Mucosa of rectum (tissue), 2 donors: Measurements from ENCODE around the gene KLK6.

ENCODE experiments used
- H3K27ac ChIP-seq, 2 donors: one replicate each; pipeline ENCODE4 v1.7.0; 2013; ENCODE audit warnings: inconsistent platforms in 2 of 2, low read depth in 2 of 2, low read length in 2 of 2
- H3K27me3 ChIP-seq, 2 donors: one replicate each; pipeline ENCODE4 v1.7.0; 2013; ENCODE audit warnings: low read length in 2 of 2; ENCODE audit not compliant: control insufficient read depth in 2 of 2, insufficient read depth in 2 of 2
- H3K36me3 ChIP-seq, 2 donors: one replicate each; pipeline ENCODE4 v1.7.0; 2013; ENCODE audit warnings: low read length in 2 of 2; ENCODE audit not compliant: control insufficient read depth in 2 of 2, insufficient read depth in 2 of 2
- H3K4me1 ChIP-seq, 2 donors: one replicate each; pipeline ENCODE4 v1.7.0; 2013; ENCODE audit warnings: low read length in 2 of 2, mild to moderate bottlenecking in 1 of 2; ENCODE audit not compliant: control insufficient read depth in 2 of 2, insufficient read depth in 2 of 2
- H3K4me3 ChIP-seq, 2 donors: one replicate each; pipeline ENCODE4 v1.7.0; 2013; ENCODE audit warnings: low read length in 2 of 2
- H3K9ac ChIP-seq, 2 donors: one replicate each; pipeline ENCODE4 v1.7.0; 2013; ENCODE audit warnings: low read length in 2 of 2, low read depth in 1 of 2, mild to moderate bottlenecking in 1 of 2
- H3K9me3 ChIP-seq, 2 donors: one replicate each; pipeline ENCODE4 v1.7.0; 2013; ENCODE audit warnings: low read length in 2 of 2; ENCODE audit not compliant: control insufficient read depth in 2 of 2
- donor health status: healthy.
- donor health status: Normal muscosa, but diverticular disease.

The KLK6 gene

DNA sequence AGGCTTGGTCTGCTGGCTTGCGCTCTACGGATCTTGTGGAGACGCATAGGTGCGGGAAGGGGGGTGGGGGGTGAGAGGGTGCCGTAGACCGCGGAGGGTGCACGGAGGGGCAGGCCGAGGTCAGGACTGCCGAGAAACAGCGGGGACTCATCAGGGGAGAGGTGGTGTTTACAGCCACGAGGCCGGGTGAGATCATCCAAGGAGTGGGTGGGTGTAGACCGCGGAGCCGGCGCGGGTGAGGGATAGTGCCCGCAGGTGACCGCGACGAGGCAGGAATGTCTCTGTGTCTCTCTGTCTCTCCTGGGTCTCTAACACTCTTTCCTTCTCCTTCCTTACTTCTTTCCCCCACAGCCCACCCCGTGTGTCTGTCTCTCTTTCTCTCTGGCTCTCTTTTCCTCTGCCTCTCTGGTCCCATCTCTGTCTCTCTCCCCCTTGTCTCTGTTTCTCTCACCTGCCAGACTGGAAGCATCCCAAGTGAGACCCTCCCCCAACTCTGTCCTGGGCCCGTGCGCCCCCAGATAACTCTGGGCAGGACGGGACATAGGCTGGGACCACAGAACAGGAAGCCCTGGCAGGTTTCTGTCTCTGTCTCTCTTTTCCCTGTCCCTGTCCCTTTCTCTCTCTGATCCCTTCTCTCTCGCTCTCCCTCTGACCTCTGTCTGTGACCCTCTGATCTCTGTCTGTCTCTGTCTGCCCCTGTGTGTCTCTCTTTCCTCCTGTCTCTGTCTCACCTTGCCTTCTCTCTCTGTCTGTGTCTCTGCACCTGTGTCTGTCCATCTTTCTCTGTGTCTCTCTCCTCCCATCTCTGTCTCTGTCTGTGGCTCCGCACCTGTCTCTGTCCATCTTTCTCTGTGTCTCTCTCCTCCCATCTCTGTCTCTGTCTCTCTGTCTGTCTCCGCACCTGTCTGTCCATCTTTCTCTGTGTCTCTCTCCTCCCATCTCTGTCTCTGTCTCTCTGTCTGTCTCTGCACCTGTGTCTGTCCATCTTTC lies 56.4 kb downstream of the KLK6 start:
- H3K27ac ChIP-seq: no peak overlapping the region
- no peaks in the 10 kb centered on the region for H3K36me3 ChIP-seq

GRCh38 chr19:50912102-50912599 lies 57.2 kb downstream of the KLK6 start:
- Histone ChIP-seq H3K9ac (no peak overlapping the region), H3K9me3 (no peaks in the 10 kb centered on the region), H3K27me3 (peaks cover 37 to 41% of the 10 kb centered on the region in 2 donors)

More for the DNA sequence above, 56.4 kb downstream of the KLK6 start:
- Histone ChIP-seq H3K9me3 (no peaks in the 10 kb centered on the region), H3K9ac (no peak overlapping the region), H3K4me3 (no peak overlapping the region), H3K27me3 (peaks cover 34 to 36% of the 10 kb centered on the region in 2 donors), H3K4me1 (no peaks in the 10 kb centered on the region)

DNA sequence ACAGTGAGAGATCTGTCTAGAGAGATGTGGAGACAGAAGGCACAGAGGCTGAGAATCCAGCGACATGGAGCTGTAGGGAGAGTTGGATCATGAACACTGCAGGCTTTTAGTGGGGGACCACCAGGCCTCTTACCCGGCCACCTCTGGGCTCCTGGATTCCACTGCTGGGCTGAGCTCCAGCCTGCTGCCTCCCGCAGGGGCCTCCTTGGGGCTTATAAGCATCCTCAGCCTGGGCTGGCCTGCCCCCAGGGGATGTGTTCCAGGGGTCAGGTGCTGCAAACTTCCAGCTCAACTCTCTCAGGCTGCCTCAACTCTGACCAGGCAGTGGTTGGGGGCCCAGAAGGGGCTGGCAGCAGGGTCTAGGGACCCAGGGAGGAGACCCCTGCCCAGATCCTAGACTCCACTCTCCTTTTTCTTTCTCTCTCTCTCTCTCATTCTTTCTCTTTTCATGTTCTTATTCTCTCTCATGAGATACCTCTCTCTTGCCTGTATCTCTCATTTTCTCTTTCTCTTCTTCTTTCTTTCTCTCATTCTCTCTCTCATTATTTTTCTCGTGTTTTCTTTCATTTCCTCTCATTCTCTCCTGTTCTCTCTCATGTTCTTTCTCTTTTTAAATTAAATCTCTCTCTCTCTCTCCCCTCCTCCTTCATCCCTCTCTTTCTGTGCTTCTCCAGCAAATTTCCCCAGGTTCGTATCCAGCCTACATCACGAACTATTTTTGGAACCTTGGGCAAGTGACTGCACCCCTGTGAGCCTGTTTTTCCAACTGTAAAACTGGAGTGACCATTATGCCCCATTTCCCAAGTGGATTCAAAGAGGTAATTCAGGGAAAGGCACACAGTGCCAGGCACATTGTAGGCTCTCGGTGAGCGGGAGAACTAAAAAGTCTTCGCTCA lies 57.9 kb downstream of the KLK6 start, which contains the start of gene KLK4:
TSS of gene KLK4 (minus strand) at position 190 of the 896 bp plus-strand sequence. CDS start 657 bp downstream, outside the sequence.
- no peaks in the 10 kb centered on the region for H3K4me1 ChIP-seq
- no peaks in the 10 kb centered on the region for H3K9me3 ChIP-seq
- no peak within 1 kb of the TSS for H3K9ac ChIP-seq
- no peak within 1 kb of the TSS for H3K4me3 ChIP-seq
- H3K27me3 ChIP-seq: peaks cover 37 to 41% of the 10 kb centered on the region in 2 donors
- H3K36me3 ChIP-seq: no peaks in the 10 kb centered on the region
- no peak within 1 kb of the TSS for H3K27ac ChIP-seq

More at GRCh38 chr19:50912102-50912599, 57.2 kb downstream of the KLK6 start:
- H3K36me3 ChIP-seq: no peaks in the 10 kb centered on the region
- H3K4me3 ChIP-seq: no peak overlapping the region
- H3K4me1 ChIP-seq: no peaks in the 10 kb centered on the region
- no peak overlapping the region for H3K27ac ChIP-seq

DNA sequence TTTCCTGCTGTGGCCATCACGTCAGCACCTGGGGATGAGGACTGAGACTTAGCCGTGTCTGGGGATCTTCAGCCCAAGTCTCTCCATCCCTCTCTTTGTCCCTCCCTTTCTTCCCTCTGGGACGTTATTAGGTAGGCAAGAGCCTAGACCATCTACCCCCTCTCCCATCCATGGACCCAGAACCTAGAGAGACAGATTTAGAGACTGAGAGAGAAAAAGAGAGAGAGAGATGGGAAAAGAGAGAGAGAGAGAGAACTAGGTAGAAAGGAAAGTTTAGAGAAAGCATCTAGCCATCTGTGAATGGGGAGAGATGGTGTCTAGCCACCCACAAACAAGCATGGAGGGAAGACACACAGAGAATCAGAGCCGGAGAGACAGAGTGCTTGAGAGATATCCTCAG lies 58.7 kb downstream of the KLK6 start:
- H3K27ac ChIP-seq: no peak overlapping the region
- no peak overlapping the region for H3K4me3 ChIP-seq
- H3K9me3 ChIP-seq: no peaks in the 10 kb centered on the region
- H3K9ac ChIP-seq: no peak overlapping the region
- no peaks in the 10 kb centered on the region for H3K36me3 ChIP-seq
- H3K27me3 ChIP-seq: peaks cover 37 to 41% of the 10 kb centered on the region in 2 donors
- H3K4me1 ChIP-seq: no peaks in the 10 kb centered on the region

DNA sequence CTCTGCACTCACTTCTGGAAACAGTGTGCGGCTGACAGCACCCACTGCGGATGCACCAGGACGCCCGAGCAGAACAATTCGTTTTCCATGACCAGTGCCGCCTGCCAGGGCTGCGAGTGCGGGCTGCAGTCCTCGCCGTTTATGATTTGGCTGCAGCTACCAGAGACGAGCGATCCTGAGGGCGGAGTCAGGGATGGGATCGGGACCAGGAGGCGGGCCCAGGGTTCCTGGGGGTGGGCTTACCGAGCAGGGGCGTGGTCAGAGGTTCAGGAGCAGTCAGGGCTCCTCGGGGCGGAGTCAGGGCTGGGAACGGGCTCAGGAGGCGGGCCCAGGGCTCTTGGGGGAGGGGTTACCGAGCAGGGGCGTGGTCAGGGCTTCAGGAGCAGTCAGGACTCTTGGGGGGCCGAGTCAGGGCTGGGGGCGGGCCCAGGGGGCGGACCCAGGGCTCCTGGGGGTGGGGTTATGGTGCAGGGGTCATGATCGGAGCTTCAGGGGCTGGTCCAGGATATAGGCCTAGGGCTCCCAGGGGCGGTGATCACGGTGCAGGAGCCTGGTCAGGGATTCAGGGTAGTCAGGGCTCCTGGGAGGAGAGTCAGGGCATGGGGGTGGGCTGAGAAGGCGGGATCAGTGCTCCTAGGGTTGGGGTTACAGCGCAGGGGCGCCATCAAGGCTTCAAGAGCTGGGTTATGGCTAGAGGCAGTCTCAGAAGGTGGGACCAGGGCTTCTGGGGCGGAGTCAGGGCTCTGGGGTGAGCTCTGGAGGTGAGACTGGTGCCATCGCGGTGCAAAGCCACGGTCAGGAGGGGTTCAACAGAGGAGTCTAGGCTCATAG lies 59.9 kb downstream of the KLK6 start:
- no peak overlapping the region for H3K9ac ChIP-seq
- H3K9me3 ChIP-seq: no peaks in the 10 kb centered on the region
- H3K27ac ChIP-seq: no peak overlapping the region
- peaks cover 34 to 41% of the 10 kb centered on the region in 2 donors for H3K27me3 ChIP-seq
- no peaks in the 10 kb centered on the region for H3K4me1 ChIP-seq
- peak overlapping the region; percentile 7 to 19 for H3K4me3 ChIP-seq
- no peaks in the 10 kb centered on the region for H3K36me3 ChIP-seq
